ENCODE results near the gene CA11. TPM values are rescaled to one million over a fixed set of nuclear protein-coding genes. Genes with fewer than 3 reads are reported as not detected.
"Not testable (repeated sequence)": the region's sequence is repeated elsewhere in the genome, so short reads cannot be mapped to it uniquely, and the experiment has no call there.

CA11 gene
- total RNA-seq, 2 experiments from 2014 or later: 12.0 to 14.9 TPM

DNA sequence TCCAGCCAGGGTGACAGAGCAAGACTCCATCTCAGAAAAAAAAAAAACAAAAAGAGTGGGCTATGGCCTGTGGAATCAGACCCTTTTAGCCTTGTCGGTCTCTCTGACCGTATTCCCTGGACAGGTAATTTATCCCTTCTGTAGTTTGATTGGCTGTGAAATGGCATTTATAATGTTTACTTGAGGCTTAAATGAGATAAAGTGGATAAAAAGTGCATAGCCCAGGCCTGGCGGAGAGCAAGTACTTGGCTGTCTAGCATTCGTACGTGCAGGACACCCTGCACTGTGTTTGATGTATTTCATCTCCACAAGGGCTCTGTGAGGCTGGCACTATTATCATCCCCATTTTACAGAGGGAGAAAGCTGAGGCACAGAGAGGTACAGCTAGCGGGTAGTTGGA is 19.8 kb upstream of the CA11 start:
- Mint-ChIP-seq H3K27me3 (ENCODE audit: low read depth) (no peaks in the 10 kb centered on the region), H3K9me3 (no peaks in the 10 kb centered on the region), H3K27ac (no peak overlapping the region), H3K4me1 (ENCODE audit: low read depth) (peaks cover 6% of the 10 kb centered on the region), H3K36me3 (ENCODE audit: low read depth) (no peaks in the 10 kb centered on the region), H3K4me3 (no peak overlapping the region)
- no peak for DNase-seq
- intact Hi-C loops (cut with micrococcal nuclease): no loop called here
- CTCF ChIA-PET: interaction anchor here (1.3 kb wide), 1 partner anchor 9 kb away, joined by 7 read pairs; no protein-coding TSS in a partner anchor

DNA sequence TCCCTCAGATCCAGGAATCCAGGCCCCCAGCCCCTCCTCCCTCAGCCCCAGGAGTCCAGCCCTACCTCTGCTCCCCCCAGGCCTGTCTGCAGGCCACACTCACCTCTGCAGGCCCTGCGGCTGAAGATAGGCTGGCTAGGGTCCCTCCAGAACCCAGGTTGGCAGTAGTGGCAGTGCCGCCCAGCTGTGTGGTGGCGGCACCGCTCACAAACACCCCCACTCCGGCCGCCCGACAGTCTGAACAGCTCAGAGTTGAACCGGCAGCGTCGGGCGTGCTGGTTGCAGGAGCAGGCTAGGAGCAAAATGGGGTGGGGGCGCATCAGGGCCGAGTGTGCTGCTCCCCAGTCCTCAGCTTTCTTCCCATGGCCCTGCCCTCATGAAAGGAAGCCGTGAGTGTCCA is 18.5 kb upstream of the CA11 start:
- Mint-ChIP-seq H3K4me3 (no peak overlapping the region), H3K27ac (no peak overlapping the region), H3K9me3 (no peaks in the 10 kb centered on the region), H3K4me1 (ENCODE audit: low read depth) (peaks cover 8% of the 10 kb centered on the region), H3K27me3 (ENCODE audit: low read depth) (no peaks in the 10 kb centered on the region), H3K36me3 (ENCODE audit: low read depth) (no peaks in the 10 kb centered on the region)
- no peak for DNase-seq
- intact Hi-C loops (cut with micrococcal nuclease): no loop called here
- CTCF ChIA-PET: interaction anchor here (0.6 to 1.3 kb wide), 2 partner anchors 10 to 105 kb away, joined by 3 to 7 read pairs; no protein-coding TSS in a partner anchor

DNA sequence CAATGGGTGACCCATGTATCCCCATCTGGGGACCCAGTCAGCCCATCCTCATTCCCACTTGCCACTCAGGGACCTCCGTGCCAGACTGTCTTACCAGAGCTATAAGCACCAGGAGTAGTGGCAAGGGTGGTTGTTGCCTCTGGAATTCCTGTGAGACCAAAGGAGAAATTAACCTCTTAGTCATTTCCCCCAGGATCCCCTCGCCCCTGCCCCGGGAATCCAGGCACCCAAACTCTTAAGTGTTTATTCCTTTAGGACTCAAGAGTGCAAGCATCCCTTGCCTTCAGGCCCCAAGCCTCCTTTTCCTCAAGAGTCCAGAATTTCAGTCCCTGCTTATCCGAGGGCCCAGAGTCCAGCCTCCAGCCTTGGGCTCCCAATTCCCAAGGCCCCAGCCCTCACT is 17.7 kb upstream of the CA11 start:
- DNase-seq: no peak
- CTCF ChIA-PET: no interaction called here
- H3K27ac Mint-ChIP-seq: no peak overlapping the region
- H3K4me1 Mint-ChIP-seq (ENCODE audit: low read depth): peaks cover 8% of the 10 kb centered on the region
- H3K4me3 Mint-ChIP-seq: no peak overlapping the region
- intact Hi-C loops (cut with micrococcal nuclease): no loop called here
- no peaks in the 10 kb centered on the region for H3K9me3 Mint-ChIP-seq
- H3K36me3 Mint-ChIP-seq (ENCODE audit: low read depth): no peaks in the 10 kb centered on the region
- no peaks in the 10 kb centered on the region for H3K27me3 Mint-ChIP-seq (ENCODE audit: low read depth)

DNA sequence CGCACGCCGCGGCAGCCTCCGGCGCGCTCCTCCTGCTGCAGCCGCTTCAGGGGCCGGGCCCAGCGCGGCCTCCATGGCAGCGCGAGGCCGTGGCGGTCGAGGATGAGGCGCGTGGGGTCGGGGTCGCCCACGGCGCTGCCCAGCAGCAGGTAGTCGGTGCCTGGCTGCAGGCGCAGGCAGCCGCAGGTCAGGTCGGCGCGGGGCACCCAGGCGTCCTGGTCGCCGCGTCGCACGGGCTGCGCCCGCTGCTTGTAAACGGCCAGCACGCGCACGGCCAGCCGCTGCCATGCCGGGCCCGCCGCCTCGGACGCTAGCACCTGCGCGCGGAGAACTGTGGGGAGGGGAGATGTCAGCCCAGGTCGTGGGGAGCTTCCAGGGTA is 15.7 kb upstream of the CA11 start:
- Mint-ChIP-seq H3K4me3 (no peak overlapping the region), H3K9me3 (no peaks in the 10 kb centered on the region), H3K27me3 (ENCODE audit: low read depth) (no peaks in the 10 kb centered on the region), H3K36me3 (ENCODE audit: low read depth) (no peaks in the 10 kb centered on the region), H3K4me1 (ENCODE audit: low read depth) (peaks cover 8% of the 10 kb centered on the region), H3K27ac (no peak overlapping the region)
- no peak for DNase-seq
- CTCF ChIA-PET: interaction anchor here (1.4 kb wide), 1 partner anchor 13 kb away, joined by 3 read pairs; no protein-coding TSS in a partner anchor
- intact Hi-C loops (cut with micrococcal nuclease): no loop called here

DNA sequence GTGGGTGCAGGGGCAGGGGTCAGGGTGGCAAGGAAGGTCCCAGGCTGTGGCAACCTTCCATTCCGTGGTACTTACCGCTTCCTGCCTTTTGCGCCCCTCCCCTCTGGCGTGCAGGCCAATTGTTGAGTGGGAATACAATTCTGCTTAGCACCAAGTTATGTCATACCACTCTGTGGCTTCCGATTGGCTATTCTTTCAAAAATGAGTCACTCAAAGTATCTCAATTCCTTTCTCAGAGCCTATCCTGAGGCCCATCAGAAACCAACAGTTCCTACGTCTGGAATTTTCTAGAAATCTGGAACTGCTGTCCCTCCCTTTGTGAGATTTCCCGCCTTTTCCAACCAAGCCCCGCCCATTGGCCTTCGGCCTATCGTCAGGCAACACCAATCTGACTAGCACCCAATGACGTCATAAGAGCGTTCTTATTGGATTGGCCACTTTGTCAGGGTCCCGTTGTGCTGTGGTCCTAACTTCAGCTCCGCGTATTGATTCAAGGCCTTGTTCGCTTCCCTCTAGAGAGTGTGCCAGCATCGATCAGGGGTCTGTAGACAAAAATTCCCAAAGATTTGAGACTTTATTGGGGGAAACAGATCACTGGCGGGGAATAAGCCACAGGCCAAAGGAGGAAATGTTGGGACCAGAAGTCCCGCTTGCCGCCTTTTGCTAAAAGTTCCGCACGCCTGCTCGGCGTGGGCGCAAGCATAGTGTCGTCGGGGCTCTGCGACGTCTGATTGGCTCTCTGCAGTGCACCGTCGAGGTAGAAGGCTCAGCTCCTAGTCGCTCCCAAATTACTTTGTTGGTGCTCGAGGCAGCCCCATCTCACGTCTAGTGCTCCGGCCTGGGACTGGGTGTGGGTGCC is 15.1 kb upstream of the CA11 start:
- intact Hi-C loops (cut with micrococcal nuclease): no loop called here
- CTCF ChIA-PET: no interaction called here
- DNase-seq: peak; percentile 87
- H3K36me3 Mint-ChIP-seq (ENCODE audit: low read depth): no peaks in the 10 kb centered on the region
- no peaks in the 10 kb centered on the region for H3K9me3 Mint-ChIP-seq
- no peaks in the 10 kb centered on the region for H3K27me3 Mint-ChIP-seq (ENCODE audit: low read depth)
- H3K4me1 Mint-ChIP-seq (ENCODE audit: low read depth): peaks cover 8% of the 10 kb centered on the region
- H3K27ac Mint-ChIP-seq: peak overlapping the region; percentile 86
- peak overlapping the region; percentile 38 for H3K4me3 Mint-ChIP-seq

DNA sequence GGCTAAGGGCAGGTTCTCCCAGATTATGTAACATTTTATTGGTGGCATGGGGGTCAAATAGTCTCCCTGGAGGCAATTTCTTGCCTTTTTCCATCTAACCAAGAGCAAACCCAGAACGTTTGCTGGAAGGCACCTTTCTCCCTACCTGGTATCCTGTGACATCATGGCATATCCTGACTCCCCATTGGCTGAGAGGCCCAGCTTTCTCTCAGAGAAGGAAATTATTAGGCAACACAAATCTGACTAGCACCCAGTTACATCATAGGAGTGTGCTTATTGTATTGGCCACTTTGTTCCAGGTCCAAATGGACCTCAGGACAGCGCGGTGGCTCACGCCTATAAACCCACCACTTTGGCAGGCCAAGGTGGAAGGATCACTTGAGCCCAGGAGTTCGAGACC is 13.8 kb upstream of the CA11 start:
- no peaks in the 10 kb centered on the region for H3K27me3 Mint-ChIP-seq (ENCODE audit: low read depth)
- H3K4me1 Mint-ChIP-seq (ENCODE audit: low read depth): peaks cover 8% of the 10 kb centered on the region
- CTCF ChIA-PET: no interaction called here
- H3K4me3 Mint-ChIP-seq: no peak overlapping the region
- no peaks in the 10 kb centered on the region for H3K36me3 Mint-ChIP-seq (ENCODE audit: low read depth)
- H3K9me3 Mint-ChIP-seq: no peaks in the 10 kb centered on the region
- no peak overlapping the region for H3K27ac Mint-ChIP-seq
- DNase-seq: no peak
- intact Hi-C loops (cut with micrococcal nuclease): no loop called here

DNA sequence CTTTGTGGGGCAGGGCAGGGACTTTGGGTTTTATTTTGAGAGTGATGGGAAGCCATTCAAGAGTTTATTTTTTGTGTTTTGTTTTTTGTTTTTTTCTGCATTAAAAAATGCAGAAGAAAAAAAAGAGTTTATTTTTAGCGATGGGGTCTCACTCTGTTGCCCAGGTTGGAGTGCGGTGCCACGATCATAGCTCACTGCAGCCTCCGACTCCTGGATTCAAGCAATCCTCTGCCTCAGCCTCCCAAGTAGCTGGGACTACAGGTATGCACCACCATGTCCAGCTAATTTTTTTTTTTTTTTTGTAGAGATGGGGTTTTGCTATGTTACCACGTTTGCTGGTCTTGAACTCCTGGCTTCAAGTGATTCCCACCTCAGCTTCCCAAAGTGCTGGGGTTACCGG is 12.5 kb upstream of the CA11 start:
- H3K27ac Mint-ChIP-seq: no peak overlapping the region
- peaks cover 8% of the 10 kb centered on the region for H3K4me1 Mint-ChIP-seq (ENCODE audit: low read depth)
- DNase-seq: no peak
- H3K36me3 Mint-ChIP-seq (ENCODE audit: low read depth): no peaks in the 10 kb centered on the region
- no peaks in the 10 kb centered on the region for H3K9me3 Mint-ChIP-seq
- intact Hi-C loops (cut with micrococcal nuclease): no loop called here
- CTCF ChIA-PET: no interaction called here
- no peak overlapping the region for H3K4me3 Mint-ChIP-seq
- H3K27me3 Mint-ChIP-seq (ENCODE audit: low read depth): no peaks in the 10 kb centered on the region

DNA sequence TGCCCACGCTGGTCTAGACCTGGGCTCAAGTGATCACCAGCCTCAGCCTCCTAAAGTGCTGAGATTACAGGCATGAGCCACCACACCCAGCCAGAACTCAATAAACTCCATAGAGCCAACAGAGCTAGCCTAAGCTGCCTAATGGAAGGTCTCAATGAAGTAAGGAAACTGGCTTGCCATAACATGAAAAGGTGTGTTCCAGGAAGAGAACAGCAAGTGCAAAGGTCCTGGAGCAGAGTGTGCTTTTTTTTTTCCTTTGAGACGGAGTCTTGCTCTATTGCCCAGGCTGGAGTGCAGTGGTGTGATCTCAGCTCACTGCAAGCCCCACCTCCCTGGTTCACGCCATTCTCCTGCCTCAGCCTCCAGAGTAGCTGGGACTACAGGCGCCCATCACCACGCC is 11.8 kb upstream of the CA11 start:
- H3K4me1 Mint-ChIP-seq (ENCODE audit: low read depth); CTCF ChIA-PET; H3K27me3 Mint-ChIP-seq (ENCODE audit: low read depth); H3K4me3 Mint-ChIP-seq; DNase-seq; H3K27ac Mint-ChIP-seq; H3K9me3 Mint-ChIP-seq; H3K36me3 Mint-ChIP-seq (ENCODE audit: low read depth); intact Hi-C loops (cut with micrococcal nuclease): not testable (repeated sequence)

DNA sequence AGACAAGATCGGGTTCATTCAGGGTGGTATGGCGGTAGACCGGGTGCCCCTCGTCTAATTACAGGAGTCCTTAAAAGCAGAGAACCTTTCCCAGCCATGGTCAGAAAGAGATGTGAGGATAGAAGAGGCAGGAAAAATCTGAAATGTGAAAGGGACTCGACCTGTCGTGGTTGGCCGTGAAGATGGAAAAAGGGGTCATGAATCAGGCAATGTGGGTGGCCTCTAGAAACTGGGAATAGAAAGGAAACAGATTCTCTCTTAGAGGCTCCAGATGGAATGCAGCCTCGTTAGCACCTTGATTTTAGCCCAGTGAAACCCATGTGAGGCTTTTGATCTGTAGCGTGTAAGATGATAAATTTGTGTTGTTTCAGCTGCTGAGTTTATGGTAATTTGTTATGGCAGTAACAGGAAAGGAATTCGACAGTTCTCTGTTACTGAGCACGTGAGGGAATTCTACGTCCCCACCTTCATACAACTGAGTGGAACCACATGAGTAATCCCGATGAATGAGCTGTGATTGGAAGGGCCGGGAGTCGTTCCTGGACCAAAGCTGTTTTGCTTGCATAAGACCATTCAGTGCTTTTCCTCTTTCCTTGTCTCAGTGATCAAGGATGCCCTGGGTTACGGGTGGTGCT is 11.0 kb upstream of the CA11 start:
- H3K36me3 Mint-ChIP-seq (ENCODE audit: low read depth): no peaks in the 10 kb centered on the region
- DNase-seq: no peak
- CTCF ChIA-PET: no interaction called here
- H3K27ac Mint-ChIP-seq: no peak overlapping the region
- H3K9me3 Mint-ChIP-seq: no peaks in the 10 kb centered on the region
- intact Hi-C loops (cut with micrococcal nuclease): no loop called here
- peaks cover 10% of the 10 kb centered on the region for H3K4me1 Mint-ChIP-seq (ENCODE audit: low read depth)
- no peaks in the 10 kb centered on the region for H3K27me3 Mint-ChIP-seq (ENCODE audit: low read depth)
- H3K4me3 Mint-ChIP-seq: no peak overlapping the region

DNA sequence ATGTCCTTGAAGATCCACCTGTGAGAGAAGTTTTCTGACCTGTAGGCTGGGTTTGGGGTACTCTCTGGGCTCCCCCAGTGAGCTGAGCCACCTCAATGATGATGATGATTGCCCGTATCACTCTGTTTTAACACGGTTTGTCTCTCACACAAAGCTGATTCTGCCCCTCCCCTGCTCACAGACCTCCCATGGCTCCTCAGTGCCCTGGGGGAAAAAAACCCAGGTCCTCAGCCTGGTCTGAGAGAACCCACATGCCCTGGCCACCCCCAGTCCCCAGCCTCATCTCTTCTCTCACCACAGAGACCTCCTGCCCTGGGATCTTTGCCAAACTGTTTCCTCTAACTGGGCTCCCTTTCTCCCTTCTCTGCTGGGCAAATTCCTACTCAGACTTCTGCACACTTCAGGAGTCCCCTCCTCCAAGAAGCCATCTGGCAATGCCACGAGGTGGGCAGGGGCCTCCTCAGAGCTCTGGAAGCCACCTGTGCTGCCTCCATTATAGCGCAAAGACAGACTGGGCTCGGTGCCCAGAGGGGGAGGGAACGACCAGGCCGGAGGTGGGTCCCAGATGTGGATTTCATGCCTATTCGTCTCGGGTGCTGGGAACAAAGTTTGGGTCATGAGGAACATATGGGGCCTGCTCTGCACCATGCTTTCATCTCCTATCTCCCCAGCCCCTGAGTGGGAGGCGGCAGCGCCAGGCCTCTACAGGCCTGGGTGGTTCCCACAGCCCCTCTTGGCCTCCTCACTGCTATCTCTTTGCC is 8.5 kb upstream of the CA11 start:
- intact Hi-C loops (cut with micrococcal nuclease): no loop called here
- CTCF ChIA-PET: no interaction called here
- Mint-ChIP-seq H3K36me3 (ENCODE audit: low read depth) (no peaks in the 10 kb centered on the region), H3K27me3 (ENCODE audit: low read depth) (no peaks in the 10 kb centered on the region), H3K4me1 (ENCODE audit: low read depth) (peaks cover 5% of the 10 kb centered on the region), H3K9me3 (no peaks in the 10 kb centered on the region), H3K27ac (no peak overlapping the region), H3K4me3 (no peak overlapping the region)
- DNase-seq: no peak

DNA sequence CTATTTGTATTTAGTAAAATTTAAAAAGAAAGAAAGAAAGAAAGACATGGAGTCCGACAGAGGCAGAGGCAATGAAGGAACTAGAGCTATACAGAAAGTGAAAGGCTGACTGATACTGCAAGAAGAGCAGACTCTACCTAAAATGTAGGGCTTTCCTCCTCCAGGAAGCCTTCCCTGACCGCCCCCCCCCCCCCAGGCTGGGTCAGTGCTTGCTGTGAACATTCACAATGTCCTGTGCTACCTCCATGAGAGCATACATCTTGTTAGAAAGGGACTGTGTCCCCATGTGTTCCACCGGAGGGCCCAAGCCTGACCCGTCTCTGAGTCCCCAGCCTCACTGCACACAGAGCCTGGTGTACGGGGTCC is 5.7 kb upstream of the CA11 start:
- Mint-ChIP-seq H3K27ac (no peak overlapping the region), H3K4me3 (no peak overlapping the region), H3K36me3 (ENCODE audit: low read depth) (no peaks in the 10 kb centered on the region), H3K4me1 (ENCODE audit: low read depth) (peaks cover 19% of the 10 kb centered on the region), H3K9me3 (no peaks in the 10 kb centered on the region), H3K27me3 (ENCODE audit: low read depth) (no peaks in the 10 kb centered on the region)
- no peak for DNase-seq
- intact Hi-C loops (cut with micrococcal nuclease): no loop called here
- CTCF ChIA-PET: interaction anchor here (0.7 kb wide), 2 partner anchors 89 to 482 kb away, joined by 3 to 5 read pairs; no protein-coding TSS in a partner anchor

DNA sequence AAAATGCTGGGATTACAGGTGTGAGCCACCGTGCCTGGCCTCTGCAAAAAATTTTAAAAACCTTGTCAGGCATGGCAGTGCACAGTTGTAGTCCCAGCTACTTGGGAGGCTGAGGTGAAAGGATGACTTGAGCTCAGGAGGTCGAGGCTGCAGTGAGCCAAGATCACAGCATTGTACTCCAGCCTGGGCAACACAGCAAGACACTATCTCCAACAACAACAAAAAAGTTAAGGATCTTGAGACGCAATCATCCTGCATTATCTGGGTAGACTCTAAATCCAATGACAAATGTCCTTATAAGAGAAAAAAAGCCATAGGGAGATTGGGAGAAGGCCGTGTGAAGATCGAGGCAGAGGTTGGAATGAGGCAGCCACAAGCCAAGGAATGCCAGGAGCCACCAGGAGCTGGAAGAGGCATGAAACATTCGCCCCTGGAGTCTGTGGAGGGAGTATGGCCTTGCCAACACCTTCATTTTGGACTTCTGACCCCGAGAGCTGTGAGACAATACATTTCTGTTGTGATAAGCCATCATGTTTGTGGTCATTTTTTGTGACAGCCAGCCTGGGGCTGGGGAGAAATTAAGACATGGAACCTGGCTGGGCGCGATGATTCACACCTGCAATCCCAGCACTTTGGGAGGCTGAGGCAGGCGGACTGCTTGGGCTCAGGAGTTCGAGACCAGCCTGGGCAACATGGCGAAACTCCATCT is 5.1 kb upstream of the CA11 start:
- intact Hi-C loops (cut with micrococcal nuclease): no loop called here
- Mint-ChIP-seq H3K27ac (no peak overlapping the region), H3K4me3 (no peak overlapping the region), H3K9me3 (no peaks in the 10 kb centered on the region), H3K36me3 (ENCODE audit: low read depth) (no peaks in the 10 kb centered on the region), H3K27me3 (ENCODE audit: low read depth) (no peaks in the 10 kb centered on the region), H3K4me1 (ENCODE audit: low read depth) (peaks cover 19% of the 10 kb centered on the region)
- no peak for DNase-seq
- CTCF ChIA-PET: interaction anchor here (0.7 kb wide), 2 partner anchors 90 to 483 kb away, joined by 3 to 5 read pairs; no protein-coding TSS in a partner anchor

Data from activated naive CD4-positive, alpha-beta T cell treated with anti-CD3 and anti-CD28 coated beads for 36 hours (primary cell).